HTR-8/SVneo (cell line): ENCODE data around the gene TREH.
"Not testable (repeated sequence)": the region's sequence is repeated elsewhere in the genome, so short reads cannot be mapped to it uniquely, and the experiment has no call there.

ENCODE experiments used
- DNase-seq: peaks from one replicate; pipeline ENCODE4 v3.0.0; 2011; ENCODE audit warnings: low spot score, mixed read lengths; ENCODE audit not compliant: insufficient read length
- FAIRE-seq: peaks from 2 replicates; lab custom pipeline; 2011; peaks lifted over from hg19 to GRCh38; lab: Jason Lieb, UNC

The TREH gene

GRCh38 chr11:118620529-118621070 is 58.9 kb downstream of the TREH start:
- DNase-seq: no peak
- no peak for FAIRE-seq

GRCh38 chr11:118619444-118620197 is 59.8 kb downstream of the TREH start:
- DNase-seq (peak; percentile 75), FAIRE-seq (peak; percentile 63)

- FAIRE-seq (no peak), DNase-seq (no peak)
Measured at GRCh38 chr11:118618991-118619375, 60.5 kb downstream of the TREH start.

GRCh38 chr11:118618115-118618990 is 61.1 kb downstream of the TREH start:
- DNase-seq (peak; percentile 32), FAIRE-seq (no peak)

- DNase-seq: no peak
- FAIRE-seq: peak; percentile 69
Measured at GRCh38 chr11:118615976-118616371, 63.5 kb downstream of the TREH start.

- DNase-seq (peak; percentile 69), FAIRE-seq (peak; percentile 86)
Measured at GRCh38 chr11:118615282-118615975, 64.0 kb downstream of the TREH start.

- DNase-seq (no peak), FAIRE-seq (no peak)
Measured at GRCh38 chr11:118614511-118614910, 64.9 kb downstream of the TREH start.

- no peak for FAIRE-seq
- no peak for DNase-seq
Measured at GRCh38 chr11:118612378-118612777, 67.1 kb downstream of the TREH start.

- DNase-seq, FAIRE-seq: not testable (repeated sequence)
Measured at GRCh38 chr11:118611433-118611795, 68.0 kb downstream of the TREH start.

- no peak for FAIRE-seq
- no peak for DNase-seq
Measured at GRCh38 chr11:118610773-118611432, 68.5 kb downstream of the TREH start.

GRCh38 chr11:118610225-118610772 is 69.2 kb downstream of the TREH start:
- FAIRE-seq (no peak), DNase-seq (no peak)

GRCh38 chr11:118609380-118610224 is 69.8 kb downstream of the TREH start:
- DNase-seq (no peak), FAIRE-seq (no peak)

GRCh38 chr11:118608360-118609227 is 70.9 kb downstream of the TREH start:
- FAIRE-seq (peak; percentile 99), DNase-seq (peak; percentile 59)

GRCh38 chr11:118607401-118608359 is 71.8 kb downstream of the TREH start, which contains the start of gene PHLDB1:
Gene PHLDB1, plus strand, starts transcription at chr11:118607615. Its CDS starts 6,222 bp downstream, at chr11:118613837.
- FAIRE-seq: peak; percentile 28
- peak; percentile 74 for DNase-seq
